AG08396 (cell line): ENCODE data around the gene ZDHHC14.
A peak's percentile ranks its signal among the peaks of the same experiment; 100 is the strongest.

ENCODE experiments used
- DNase-seq: peaks from one replicate; pipeline ENCODE4 v3.0.0; 2012; ENCODE audit warnings: low spot score, mixed read lengths

Gene ZDHHC14

DNA sequence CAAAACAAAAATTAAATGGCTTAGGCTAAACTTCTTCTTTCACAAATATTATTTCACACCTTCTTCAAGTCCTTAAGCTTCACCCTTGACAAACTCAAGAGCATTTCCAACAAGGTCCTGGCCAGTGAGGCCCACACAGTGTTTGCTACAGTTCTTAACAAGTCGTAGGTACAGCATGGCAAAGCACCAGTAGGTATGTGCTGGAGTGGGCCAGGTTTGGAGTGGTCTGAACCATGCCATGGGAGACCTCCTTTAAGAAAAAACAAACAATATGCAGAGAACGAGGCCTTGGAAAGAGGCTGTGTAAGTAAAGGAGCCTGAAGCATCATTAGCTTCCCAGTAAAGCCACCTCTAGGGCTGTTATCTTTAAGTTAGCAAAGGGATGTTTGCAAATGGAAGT lies 287.7 kb downstream of the ZDHHC14 start:
- no peak for DNase-seq

DNA sequence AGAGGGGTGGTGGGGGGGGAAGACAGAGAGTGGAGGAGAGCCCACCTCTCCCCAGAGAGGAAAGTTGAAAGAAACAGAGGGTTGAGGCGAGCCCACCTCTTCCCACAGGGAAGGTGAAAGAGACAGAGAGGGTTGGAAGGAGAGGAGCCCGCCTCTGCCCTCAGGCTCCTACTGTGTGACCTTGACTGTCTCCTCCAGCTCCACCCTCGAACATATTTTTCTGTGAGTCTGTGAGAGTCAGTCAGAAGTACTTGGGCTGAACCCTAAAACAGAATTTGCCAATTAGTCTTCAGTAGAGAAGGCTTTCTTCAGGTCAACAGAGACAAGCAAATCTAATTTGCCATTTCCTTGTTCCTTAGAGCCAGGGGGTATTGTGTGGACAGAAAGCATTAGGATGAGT lies 288.3 kb downstream of the ZDHHC14 start:
- DNase-seq, result no peak

DNA sequence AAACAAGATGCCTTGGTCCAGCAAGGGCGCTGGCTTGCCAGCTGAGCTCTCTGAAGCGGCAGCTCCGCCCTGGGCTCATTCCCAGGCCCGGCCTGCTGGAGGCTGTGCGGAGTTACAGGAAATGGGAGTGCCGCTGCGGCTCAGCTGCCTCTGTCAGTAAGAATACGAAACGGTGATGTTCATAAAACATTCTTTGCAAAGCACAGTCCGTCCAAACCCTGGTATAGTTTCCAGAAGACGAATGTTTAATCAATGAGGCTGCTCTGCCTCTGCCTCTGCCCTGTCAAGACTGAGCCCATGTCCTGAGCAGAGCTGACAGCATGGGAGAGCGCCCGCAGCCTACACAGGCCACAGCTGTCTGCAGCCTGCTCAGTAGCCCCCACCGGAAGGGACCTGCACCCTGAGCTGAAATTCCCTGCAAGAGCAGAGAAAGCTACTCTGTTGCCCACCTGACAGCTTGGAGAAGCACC lies 288.8 kb downstream of the ZDHHC14 start:
- peak; percentile 91 for DNase-seq

DNA sequence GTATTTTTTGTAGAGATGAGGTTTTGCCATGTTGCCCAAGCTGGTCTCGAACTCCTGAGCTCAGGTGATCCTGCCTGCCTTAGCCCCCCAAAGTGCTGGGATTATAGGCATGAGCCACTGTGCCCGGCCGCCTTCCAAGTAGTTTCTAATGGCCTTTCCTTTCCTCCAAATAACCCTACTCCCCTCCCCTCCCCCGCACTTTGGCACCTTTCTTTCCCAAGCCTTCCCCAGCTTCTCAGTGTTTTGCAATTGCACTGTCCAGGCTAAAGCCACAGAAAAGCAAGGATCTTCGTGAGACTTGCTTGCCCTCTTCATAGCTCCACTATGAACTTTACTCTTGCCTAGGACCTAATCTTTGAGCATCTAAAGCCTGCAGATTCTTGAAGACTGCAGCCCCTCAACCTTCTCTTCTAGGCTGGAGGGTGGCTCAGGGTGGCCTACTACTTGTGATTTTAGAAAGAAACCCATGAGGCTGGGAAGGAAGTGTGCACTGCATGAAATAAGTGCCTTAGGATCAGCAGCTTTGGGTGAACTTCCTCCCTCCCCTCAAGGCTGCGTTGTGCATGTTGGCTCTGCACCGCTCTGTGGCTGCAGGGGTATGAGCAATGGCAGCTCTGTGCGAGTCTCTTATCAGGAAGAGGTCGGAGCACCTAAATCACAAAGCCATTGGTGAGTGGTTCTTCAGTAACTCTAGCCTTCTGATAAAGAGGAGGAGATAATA lies 289.6 kb downstream of the ZDHHC14 start:
- DNase-seq, result no peak

DNA sequence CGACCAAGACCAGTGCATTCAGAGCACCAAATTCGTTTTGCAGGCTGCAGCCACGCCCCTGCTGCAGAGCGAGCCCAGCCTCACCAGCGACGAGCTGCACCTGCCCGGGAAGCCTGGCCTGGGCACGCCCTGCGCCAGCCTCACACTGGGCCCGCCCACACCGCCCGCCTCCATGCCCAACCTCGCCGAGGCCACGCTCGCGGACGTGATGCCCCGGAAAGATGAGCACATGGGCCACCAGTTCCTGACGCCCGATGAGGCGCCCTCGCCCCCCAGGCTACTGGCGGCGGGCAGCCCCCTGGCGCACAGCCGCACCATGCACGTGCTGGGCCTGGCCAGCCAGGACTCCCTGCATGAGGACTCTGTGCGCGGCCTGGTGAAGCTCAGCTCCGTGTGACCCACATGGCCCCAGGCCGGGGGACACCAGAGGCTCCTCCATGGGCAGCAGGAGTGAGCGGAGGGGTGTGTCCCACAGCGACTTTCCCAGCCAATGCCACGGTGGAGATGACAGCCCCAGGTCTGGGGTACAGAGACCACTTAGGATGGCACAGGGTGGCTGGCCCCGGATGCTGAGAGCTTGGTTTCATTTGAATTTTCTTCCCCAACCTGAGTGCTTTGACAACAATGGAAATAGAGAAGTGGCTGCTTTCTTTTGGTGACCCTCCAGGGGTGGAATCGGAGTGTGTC lies 291.9 kb downstream of the ZDHHC14 start:
- DNase-seq, result no peak

DNA sequence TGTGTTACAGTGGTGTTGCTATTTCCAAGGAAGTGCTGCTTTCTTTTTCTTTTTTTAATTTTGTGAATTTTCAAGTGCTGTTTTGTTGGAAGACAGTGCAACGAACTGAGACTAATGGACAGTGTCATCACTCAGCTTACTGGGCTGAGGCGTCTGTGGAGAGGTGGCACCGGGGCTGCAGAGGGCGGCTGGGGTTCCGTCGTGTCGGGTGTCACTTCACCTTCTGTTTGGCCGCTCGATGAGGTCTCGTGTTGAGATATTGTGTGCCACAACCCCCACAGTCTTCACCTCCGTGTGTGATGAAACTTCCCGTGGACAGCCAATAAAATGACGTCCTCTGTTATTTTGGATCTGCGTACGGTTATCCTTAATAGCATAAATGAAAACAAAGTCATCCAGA lies 292.6 kb downstream of the ZDHHC14 start:
- no peak for DNase-seq

DNA sequence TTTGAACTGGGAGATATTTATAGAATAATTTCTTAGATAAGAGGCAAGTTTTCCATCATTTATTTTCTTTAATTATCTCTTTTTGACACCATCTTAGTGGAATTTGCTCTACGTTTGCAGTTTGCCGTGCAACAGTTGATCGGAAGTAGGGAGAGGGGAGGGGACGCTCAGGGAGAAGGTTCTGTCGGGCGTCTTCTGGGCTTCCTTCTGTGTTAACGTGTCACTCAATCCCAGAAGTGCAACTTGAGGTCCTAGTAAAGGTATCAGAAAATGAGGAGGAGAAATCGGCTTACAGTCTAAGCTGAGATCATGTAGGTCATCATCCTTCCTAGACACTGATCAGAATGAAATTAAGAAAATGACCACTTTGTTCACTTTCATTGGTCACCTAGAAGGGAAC lies 293.1 kb downstream of the ZDHHC14 start:
- DNase-seq, result no peak

DNA sequence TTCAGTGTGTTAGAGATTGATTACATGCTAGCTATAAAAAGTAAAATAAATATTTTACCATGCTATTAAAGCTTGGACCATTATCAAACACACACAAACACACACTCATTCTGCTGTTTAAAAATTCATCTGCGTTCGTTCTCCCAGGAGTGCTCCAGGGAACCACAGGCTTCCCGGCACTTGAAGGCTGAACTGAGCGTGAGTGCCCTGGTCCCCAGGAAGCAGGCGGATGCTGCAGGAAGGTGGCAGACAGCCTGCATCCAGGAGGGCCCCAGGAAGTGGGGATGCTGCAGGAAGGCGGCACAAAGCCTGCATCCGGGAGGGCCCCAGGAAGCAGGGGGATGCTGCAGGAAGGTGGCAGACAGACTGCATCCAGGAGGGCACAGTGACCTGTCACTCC lies 294.8 kb downstream of the ZDHHC14 start:
- DNase-seq, result no peak

DNA sequence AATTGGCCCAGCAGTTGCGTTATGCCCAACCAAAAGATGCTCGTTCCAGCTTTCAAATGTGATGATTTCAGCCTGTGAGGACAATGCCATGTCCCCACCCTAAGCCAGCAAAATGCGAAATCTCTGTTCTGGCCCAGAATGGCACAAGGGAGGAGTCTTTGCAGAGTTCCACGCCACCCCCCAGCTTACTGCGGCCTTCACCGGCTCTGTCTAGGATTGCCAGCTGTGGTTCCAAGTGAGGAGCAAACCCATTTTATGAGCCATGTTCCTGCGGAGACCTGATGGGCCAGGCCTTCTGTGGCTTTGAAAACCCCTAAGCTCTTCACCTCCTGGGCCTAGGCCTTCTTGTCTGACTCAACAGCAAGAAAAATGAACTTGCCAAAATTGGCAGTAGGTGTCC lies 295.3 kb downstream of the ZDHHC14 start:
- DNase-seq, result no peak

DNA sequence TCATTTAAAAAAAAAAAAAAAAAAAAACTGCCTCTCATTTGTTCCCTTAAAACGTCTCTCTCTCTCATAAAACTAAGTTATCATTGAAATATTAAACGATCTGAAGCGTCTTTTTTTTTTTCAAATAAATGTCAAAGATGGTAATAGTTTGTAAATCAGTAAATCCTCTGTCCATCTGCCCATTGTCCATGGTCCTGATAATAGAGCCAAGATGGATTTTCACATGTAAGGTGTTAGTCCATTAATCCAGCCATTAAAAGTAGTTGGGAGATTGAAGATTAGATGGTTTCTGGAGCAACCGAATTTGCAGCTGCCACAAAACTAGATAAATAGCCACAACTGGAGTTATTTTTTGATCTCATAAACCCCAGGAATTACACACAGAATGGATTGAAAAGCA lies 296.2 kb downstream of the ZDHHC14 start:
- DNase-seq, result no peak

DNA sequence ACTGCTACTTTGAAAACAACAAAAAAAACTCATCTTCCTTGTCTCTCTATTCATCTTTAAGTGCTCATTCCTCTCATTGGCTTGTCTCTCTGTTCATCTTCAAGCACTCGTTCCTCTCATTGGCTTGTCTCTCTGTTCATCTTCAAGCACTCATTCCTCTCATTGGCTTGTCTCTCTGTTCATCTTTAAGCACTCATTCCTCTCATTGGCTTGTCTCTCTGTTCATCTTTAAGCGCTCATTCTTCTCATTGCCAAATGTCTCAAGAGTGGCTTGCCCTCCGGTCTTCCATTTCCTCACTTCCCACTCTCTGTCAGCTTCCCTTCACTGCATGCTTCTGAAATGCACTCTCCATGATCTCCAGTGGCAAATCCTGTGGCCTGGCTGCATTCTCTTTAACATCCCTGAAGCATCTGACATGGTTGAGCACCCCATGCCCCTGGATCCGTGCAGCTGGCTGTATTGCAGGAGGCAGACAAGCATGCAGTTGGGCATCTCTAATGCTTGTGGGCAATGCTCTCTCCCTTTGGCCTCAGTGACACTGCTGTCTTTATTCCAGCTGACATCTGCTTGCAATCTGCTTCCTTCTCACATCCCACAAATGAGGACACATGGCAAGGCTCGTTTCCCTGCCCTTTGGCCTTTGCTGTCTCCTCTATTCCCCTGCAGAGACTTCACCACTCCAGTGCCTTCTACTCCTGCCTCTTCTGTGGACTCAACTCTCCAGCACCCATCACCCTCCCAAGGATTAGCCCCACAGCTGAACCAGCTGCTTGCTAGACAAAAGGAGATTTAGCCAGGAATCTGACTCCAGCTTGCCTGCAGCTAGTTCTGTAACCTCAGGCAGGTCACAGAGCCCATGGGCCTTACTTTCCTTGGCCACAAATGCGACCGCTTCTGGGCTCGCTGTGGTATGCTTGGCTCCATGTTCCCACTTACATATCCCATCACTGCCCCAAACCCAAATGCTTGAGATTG lies 298.9 kb downstream of the ZDHHC14 start:
- no peak for DNase-seq

DNA sequence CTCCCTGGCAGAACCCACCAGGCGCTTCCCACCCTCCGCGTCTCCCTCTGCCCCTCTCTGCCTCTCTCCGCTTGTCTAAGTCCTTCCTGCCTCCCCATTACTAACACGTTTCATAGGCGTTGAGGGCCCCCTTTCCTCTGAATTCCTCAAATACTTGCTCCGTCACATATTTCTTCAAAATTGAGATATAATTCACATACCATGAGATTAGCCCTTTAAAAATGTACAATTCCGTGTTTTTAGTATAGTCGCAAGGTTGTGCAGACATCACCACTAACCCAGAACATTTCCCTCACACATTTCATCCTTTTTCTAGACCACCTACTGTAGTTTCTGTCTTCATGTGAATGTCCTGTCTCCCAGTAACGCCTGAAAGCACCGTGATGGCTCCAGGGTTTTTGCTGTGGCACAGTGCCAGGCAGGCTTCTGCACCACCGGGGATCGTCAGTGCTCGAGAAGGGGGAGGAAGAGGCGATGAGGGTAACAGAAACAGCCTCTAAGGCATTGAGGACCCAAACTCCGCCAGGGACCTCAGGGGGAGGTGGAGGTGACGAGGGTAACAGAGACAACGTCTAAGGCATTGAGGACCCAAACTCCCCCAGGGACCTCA lies 300.2 kb downstream of the ZDHHC14 start:
- DNase-seq, result no peak

DNA sequence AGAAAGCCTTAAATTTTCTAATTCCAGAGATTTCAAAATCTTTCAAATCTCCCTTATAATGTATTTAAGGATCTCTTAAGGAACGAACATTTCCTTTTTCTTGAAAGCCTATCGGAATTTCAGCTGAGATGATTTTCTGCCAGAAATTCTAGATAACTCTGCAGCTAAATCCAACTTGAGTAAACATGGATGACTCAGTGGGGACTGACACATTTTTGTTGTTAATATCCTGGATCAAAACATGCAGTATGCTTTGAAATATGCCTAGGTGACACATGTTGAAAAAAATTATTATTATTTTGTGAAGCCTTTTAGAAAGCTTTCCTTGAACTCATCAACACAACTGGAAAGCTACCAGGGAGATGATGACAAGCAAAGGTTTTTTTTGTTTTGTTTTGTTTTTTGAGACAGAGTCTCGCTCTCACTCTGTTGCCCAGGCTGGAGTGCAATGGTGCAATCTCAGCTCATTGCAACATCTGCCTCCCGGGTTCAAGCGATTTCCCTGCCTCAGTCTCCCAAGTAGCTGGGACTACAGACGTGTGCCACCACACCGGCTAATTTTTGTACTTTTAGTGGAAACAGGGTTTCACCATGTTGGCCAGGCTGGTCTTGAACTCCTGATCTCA lies 302.0 kb downstream of the ZDHHC14 start:
- peak; percentile 72 for DNase-seq

DNA sequence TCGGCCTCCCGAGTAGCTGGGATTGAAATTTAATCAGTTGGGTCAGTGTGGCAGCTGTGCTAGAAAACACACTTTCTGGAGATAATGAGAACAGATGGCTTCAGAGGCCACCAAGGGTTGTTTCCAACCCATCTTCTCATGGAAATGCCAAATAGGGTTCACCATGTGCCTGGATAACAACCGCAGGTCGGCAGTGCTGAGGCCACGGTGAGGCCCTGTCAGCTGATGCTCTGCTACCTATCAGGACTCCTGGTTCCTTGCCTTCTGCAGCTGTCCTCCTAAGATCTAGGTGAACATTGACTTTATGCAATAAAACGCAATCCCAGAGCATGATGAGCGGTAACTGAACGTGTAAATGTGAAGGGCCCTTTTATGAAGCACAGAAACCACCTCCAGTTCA lies 302.7 kb downstream of the ZDHHC14 start:
- no peak for DNase-seq

DNA sequence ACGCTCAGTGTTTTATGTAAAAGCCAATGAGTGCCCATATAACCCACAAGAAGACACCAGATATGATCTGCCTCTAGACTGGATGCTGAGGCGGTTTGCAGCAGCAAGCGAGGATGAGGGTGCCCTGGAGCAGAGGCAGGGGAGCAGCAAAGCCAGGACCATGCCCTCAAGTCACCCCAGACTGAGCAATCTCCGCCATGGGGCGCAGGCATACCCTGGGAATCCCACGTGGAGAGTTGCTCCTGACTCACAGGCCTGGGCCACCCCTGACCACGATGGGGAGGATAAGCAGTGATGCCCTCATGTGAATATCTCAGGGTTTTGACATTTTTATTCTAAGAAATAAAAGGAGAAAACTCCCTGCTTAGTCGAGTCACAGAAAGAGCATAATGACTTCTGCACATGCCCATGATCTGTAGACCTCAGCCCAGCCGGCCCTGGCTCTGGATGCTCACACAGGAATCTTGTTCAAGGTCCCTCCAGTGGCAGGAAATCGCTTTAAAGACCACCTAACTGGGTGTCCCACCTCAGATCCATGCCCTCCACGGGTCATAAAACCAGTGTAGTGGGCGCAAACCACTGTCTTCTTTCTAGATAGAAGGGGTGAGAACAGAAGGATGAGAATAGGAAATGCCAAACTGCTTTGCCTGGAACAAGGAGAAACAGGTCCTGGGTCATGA lies 303.8 kb downstream of the ZDHHC14 start:
- no peak for DNase-seq

DNA sequence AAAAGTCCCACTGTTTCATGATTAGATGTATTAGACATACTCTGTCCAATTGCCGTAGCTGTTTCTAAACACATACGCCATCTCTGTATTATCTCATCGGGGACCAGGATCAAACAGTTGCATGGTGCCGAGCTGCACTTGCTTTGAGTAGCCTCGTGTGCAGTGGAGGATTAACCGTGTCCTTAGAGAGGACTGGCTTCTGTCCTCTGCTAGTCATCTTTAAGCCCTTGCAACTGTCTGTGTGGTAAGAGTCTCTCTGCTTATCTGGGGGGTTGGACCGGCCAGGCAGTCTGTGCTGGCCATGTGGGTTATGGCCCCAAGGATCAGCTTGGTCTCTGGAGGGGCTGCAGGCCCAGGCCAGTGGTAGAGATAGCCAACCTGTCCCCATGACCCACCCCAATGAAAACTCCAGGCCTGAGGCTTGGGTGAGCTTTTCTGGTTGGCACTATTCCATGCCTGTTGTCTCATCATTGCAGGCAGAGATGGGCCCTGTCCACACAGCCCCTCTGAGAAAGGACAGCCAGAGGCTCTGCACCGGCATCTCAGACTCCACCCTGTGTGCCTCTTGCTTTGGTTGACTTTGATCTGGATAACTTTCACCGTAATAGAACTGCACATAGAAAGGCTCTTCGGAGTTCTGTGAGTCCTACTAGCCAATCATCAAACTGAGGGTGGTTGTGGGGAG lies 304.7 kb downstream of the ZDHHC14 start:
- DNase-seq, result no peak

DNA sequence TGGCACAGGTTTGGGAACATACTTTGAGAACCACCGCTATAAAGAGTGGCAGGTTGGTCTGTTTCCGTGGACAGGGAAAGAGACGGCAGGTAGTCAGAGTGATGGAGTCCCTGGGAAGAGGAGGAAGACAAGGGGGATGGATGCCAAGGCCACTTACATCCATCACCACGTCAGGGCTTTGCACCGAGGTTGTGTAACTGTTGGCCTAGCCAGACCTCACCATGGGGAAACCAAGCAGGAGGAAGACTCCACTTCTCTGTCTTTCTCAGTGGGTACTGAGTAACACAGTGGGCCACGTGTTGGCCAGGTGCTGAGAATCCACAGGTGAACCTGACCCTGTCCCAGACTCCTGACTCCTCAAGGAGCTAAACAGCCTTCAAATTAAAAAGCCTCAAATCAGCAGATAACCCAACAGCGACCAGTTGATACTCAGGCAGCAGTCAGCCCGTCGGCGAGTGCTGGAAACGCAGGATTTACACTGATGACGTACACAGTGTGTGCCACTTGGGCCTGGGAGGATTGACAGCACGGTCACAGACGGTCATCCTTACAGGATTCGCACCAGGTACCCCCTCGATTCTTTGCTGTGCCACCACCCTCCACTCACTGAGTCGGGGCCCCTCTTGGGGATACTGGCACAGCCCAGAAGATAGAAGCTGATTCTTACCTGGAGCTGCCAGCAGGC lies 307.4 kb downstream of the ZDHHC14 start:
- DNase-seq, result no peak

DNA sequence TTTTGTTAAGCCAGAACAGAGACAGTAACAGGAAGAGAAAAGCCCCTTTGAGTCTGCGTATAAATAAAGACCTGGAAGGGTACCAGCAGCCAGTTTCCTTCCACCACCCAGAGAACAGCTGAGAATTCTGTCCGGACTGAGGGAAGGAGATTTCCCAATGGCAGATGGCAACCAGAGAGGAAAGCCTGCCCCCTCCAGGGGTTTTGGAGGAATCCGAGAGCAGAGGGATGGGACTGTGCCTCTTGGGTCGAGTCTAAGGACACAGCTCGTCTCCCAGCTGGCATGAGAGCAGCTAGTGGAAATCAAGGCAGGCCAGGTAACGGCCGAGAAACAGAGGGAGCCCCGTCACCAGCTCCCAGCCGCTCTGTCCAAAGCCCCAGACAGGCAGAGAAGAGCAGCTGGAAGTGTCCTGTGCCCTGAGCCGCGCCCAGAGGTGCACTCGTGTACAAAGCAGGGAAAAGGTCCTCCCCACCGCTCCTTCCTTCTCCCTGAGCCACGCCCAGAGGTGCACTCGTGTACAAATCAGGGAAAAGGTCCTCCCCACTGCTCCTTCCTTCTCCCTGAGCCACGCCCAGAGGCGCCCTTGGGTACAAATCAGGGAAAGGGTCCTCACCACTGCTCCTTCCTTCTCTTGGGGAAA lies 308.1 kb downstream of the ZDHHC14 start:
- DNase-seq, result peak; percentile 52

DNA sequence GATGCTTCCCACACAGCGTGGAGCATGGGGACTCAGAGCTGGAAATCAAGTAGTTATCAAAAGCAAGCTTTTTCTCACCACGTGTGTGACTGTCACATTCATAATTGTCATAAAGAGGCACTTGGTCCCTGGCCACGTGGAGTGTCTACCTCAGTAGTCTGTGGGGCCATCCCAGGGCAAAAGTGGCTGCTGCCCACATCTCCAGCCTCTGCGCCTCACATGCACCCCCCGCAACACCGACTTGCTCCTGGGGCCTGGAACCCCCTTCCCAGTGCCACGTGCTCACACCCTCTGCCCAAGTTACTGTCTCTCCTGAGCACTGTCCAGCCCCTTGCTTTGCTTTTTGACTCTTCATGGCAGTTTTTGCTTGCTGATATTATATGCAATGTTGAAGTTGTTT lies 308.9 kb downstream of the ZDHHC14 start:
- no peak for DNase-seq
